Heart left ventricle (tissue), 16 donors: ENCODE measurements around the gene NOX4. TPM values are rescaled to one million over a fixed set of nuclear protein-coding genes. Genes with fewer than 3 reads are reported as not detected.

Source experiments
- ATAC-seq, 4 donors: fragments of 200-7000 bp; cut with Tn5 transposase; one replicate each; pipeline ENCODE4 v1.9.1; 2020 to 2022; ENCODE audit warnings: moderate library complexity in 4 of 4, mild to moderate bottlenecking in 3 of 4, moderate number of reproducible peaks in 1 of 4
- DNase-seq, 5 donors: peaks; one replicate each; pipeline ENCODE4 v3.0.0-alpha.2; 2020
- H3K27ac ChIP-seq, 12 donors: fragments of 200-600 bp; sonication (generic) in 4 of 12; one replicate each; pipeline versions ENCODE4 v1.5.0 to v1.8.0; 2016 to 2022; ENCODE audit warnings: mild to moderate bottlenecking in 2 of 12
- H3K27me3 ChIP-seq, 9 donors: fragments of 200-600 bp; sonication (generic) in 2 of 9; one replicate each; pipeline versions ENCODE4 v1.5.1 to v1.8.0; 2016 to 2022; ENCODE audit warnings: mild to moderate bottlenecking in 3 of 9
- H3K36me3 ChIP-seq, 9 donors: fragments of 200-600 bp; sonication (generic) in 2 of 9; one replicate each; pipeline versions ENCODE4 v1.5.0 to v1.8.0; 2018 to 2022; ENCODE audit warnings: mild to moderate bottlenecking in 2 of 9
- H3K4me1 ChIP-seq, 12 donors: fragments of 200-600 bp; sonication (generic) in 4 of 12; one replicate each; pipeline versions ENCODE4 v1.5.0 to v1.8.0; 2016 to 2022; ENCODE audit warnings: mild to moderate bottlenecking in 3 of 12
- H3K4me3 ChIP-seq, 12 donors: fragments of 200-600 bp; sonication (generic) in 4 of 12; one replicate each; pipeline versions ENCODE4 v1.5.0 to v1.8.0; 2017 to 2022; ENCODE audit warnings: mild to moderate bottlenecking in 9 of 12, moderate library complexity in 4 of 12
- H3K9me3 ChIP-seq, 12 donors: fragments of 200-600 bp; sonication (generic) in 4 of 12; one replicate each; pipeline versions ENCODE4 v1.5.0 to v1.8.0; 2016 to 2022; ENCODE audit warnings: mild to moderate bottlenecking in 1 of 12
- CTCF ChIP-seq, 12 donors: fragments of 200-600 bp; sonication (generic) in 4 of 12; IDR thresholded peaks; one replicate each; pipeline versions ENCODE4 v1.5.0 to v1.8.0; 2018 to 2022; ENCODE audit warnings: antibody characterized with exemption in 12 of 12, mild to moderate bottlenecking in 5 of 12
- POLR2A ChIP-seq, 2 donors: fragments of 450-650 bp; IDR thresholded peaks; one replicate each; pipeline ENCODE4 v1.6.1; 2017; ENCODE audit warnings: antibody characterized with exemption in 2 of 2, mild to moderate bottlenecking in 2 of 2, moderate library complexity in 2 of 2
- WGBS, 4 donors: extraction: QIAGEN DNeasy Blood & Tissue Kit in 2 of 4; methylation state at CpG; one replicate each; pipeline versions ENCODE4 v1.1.5 to v1.1.7; 2013 to 2018; 5-methylcytosine and 5-hydroxymethylcytosine counted together
- intact Hi-C, 10 donors: fragments of 100-400 bp; cut with DNase I; formaldehyde crosslinking; loops; one replicate each; pipeline versions ENCODE4 v1.11.1 to v1.14.2; 2022
- polyA plus RNA-seq, 2 donors: library from polyadenylated mRNA; stranded (reverse); fragments of 200-250 nt; gene quantifications; one replicate each; pipeline ENCODE4 v1.2.3, GENCODE V29; 2013
- total RNA-seq, 9 donors: library from RNA; depleted of rRNA in 2 of 9; stranded (reverse); fragments of >200 nt in 2 of 9; fragmentation: NEBNext Ultra II Directional in 3 of 9; extraction: Animal tissue kit (Norgen Biotek cat#: 25700) in 3 of 9; gene quantifications; one replicate each; pipeline versions ENCODE4 v1.1.0 to v1.2.4, GENCODE V29; 2016 to 2023
- donor health status: ischemic (EF 13 %, LVEDD 7.1; RV severe dilation, severe dysfunction).
- donor health status: healthy with polysubstance abuse.
- donor health status: DM: no; HTN: yes; CAD: no.
- donor health status: DM: no; HTN: no; CAD: no.
- donor health status: ischemic (EF 25% LVEDD 6.9; RV normal size, moderate dysfunction).
- donor health status: ischemic (EF 25% LVEDD 5.7; RV mildly dilated, moderate dysfunction).
- donor health status: healthy.
- donor health status: DM: yes; HTN: yes; CAD: no.
- donor health status: ischemic (EF 35%, LVEDD 5.7; RV mildly dilated, moderate dysfunction).
- donor health status: nonischemic (EF 11% LVEDD 7.7; RV severe dilation, severe dysfunction).
- donor health status: DM: yes; HTN: yes; CAD: no.
- donor health status: PGD.
- donor health status: ischemic (EF 29% LVEDD 5.4; RV normal size, mild dysfunction).
- donor health status: nonischemic (EF 23%, LVEDD 6.1; RV moderate dilation, normal function).

NOX4 gene
- total and polyA plus RNA-seq, 11 donors: 2.1 to 8.6 (median 2.8) TPM

- H3K4me3 ChIP-seq: no peak overlapping the region
- H3K27me3 ChIP-seq: no peaks in the 10 kb centered on the region
- ATAC-seq (peak in 1 of 4 donors; percentile 24), DNase-seq (no peak)
- peaks cover 0 to 18% (median 0%) of the 10 kb centered on the region in 12 donors for H3K9me3 ChIP-seq
- intact Hi-C loops: no loop called here
- no peak for TF ChIP-seq CTCF (IDR thresholded peaks at IDR 0.05)
- no peak for TF ChIP-seq POLR2A (IDR thresholded peaks at IDR 0.05)
- whole genome bisulfite sequencing, 4 donors: 92 to 97% (median 94%) methylated on average over 3 to 4 of the region's 4 CpGs
- H3K36me3 ChIP-seq: no peaks in the 10 kb centered on the region
- no peak overlapping the region for H3K27ac ChIP-seq
- H3K4me1 ChIP-seq: no peaks in the 10 kb centered on the region
Observed at GRCh38 chr11:89457190-89457589, 34.0 kb downstream of the NOX4 start.

GRCh38 chr11:89456681-89457080, 34.5 kb downstream of the NOX4 start:
- 85 to 95% (median 92%) methylated on average over 2 of the region's 2 CpGs for WGBS, 4 donors
- H3K9me3 ChIP-seq: peaks cover 0 to 18% (median 0%) of the 10 kb centered on the region in 12 donors
- TF ChIP-seq POLR2A (IDR thresholded peaks at IDR 0.05): no peak
- no peak for TF ChIP-seq CTCF (IDR thresholded peaks at IDR 0.05)
- DNase-seq (no peak), ATAC-seq (no peak)
- H3K27me3 ChIP-seq: no peaks in the 10 kb centered on the region
- no peaks in the 10 kb centered on the region for H3K4me1 ChIP-seq
- intact Hi-C loops: no loop called here
- H3K27ac ChIP-seq: no peak overlapping the region
- H3K36me3 ChIP-seq: no peaks in the 10 kb centered on the region
- H3K4me3 ChIP-seq: no peak overlapping the region

GRCh38 chr11:89452780-89453179, 38.4 kb downstream of the NOX4 start:
- WGBS, 4 donors: 83 to 90% (median 86%) methylated on average over 3 of the region's 3 CpGs
- H3K4me3 ChIP-seq: no peak overlapping the region
- no peak overlapping the region for H3K27ac ChIP-seq
- no peak for ATAC-seq
- DNase-seq: no peak
- no peaks in the 10 kb centered on the region for H3K4me1 ChIP-seq
- intact Hi-C loops: no loop called here
- peaks cover 0 to 4% (median 0%) of the 10 kb centered on the region in 12 donors for H3K9me3 ChIP-seq
- H3K36me3 ChIP-seq: peaks cover 0 to 10% (median 0%) of the 10 kb centered on the region in 9 donors
- H3K27me3 ChIP-seq: no peaks in the 10 kb centered on the region
- TF ChIP-seq POLR2A (IDR thresholded peaks at IDR 0.05) (no peak), CTCF (IDR thresholded peaks at IDR 0.05) (no peak)

- DNase-seq (no peak), ATAC-seq (no peak)
- no peaks in the 10 kb centered on the region for H3K27me3 ChIP-seq
- TF ChIP-seq CTCF (IDR thresholded peaks at IDR 0.05) (no peak), POLR2A (IDR thresholded peaks at IDR 0.05) (no peak)
- H3K27ac ChIP-seq: no peak overlapping the region
- intact Hi-C loops: no loop called here
- peaks cover 0 to 10% (median 0%) of the 10 kb centered on the region in 9 donors for H3K36me3 ChIP-seq
- no peaks in the 10 kb centered on the region for H3K4me1 ChIP-seq
- H3K4me3 ChIP-seq: no peak overlapping the region
- H3K9me3 ChIP-seq: peaks cover 0 to 6% (median 0%) of the 10 kb centered on the region in 12 donors
Observed at GRCh38 chr11:89447845-89448244, 43.3 kb downstream of the NOX4 start.
